Measurements from ENCODE around the gene KATNAL1.

KATNAL1 gene

GRCh38 chr13:30307194-30307970 is at the start of gene KATNAL1:
TSS of gene KATNAL1 (minus strand) at chr13:30307551. CDS start at chr13:30283777, 23,774 bp downstream.
- peak; percentile 51 for DNase-seq

- DNase-seq, result no peak
These were observed 48.5 kb upstream of the KATNAL1 start for GRCh38 chr13:30355839-30356238.

GRCh38 chr13:30355384-30355699 is 48.0 kb upstream of the KATNAL1 start:
- DNase-seq, result no peak

DNA sequence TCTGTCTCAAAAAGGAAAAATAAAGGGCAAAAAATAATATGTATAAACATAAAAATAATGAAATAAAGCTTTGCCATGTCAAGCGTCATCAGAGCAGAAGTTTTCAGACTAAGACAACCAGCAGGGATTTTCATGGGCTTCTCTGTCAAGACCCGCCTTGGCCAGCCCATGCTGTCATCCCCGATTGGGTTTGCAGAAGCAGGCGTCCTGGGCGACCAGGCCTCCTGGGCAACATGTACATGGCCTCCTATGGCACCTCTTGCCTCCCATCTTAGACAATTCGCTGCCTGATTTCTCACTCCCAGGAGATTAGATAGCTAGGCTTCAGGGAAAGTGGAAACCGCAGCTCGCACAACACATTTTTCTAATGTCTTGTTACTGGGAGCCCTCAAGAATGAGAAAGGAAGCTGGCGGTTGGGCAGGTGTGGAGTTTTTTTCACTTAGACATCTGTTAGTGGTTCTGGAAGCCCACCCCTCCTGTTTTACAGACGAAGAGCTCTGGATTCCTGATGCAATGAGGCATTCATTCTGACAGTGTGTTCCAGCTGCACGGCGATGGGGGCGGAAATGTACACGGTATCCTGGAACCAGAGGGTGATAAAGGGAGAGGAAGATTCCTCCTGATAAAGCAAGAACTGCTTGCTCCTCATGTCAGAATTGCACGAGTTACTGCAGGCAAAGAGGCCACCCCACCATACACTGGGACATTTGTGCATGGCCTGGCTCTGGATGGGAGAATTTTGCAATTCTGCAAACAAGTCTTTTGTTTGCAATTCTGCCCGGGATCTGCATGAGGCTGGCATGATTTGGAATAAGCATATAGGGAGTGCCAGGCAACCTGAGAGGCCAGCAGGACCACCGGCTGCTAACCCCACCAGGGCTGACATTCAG is 47.4 kb upstream of the KATNAL1 start:
- no peak for DNase-seq

DNA sequence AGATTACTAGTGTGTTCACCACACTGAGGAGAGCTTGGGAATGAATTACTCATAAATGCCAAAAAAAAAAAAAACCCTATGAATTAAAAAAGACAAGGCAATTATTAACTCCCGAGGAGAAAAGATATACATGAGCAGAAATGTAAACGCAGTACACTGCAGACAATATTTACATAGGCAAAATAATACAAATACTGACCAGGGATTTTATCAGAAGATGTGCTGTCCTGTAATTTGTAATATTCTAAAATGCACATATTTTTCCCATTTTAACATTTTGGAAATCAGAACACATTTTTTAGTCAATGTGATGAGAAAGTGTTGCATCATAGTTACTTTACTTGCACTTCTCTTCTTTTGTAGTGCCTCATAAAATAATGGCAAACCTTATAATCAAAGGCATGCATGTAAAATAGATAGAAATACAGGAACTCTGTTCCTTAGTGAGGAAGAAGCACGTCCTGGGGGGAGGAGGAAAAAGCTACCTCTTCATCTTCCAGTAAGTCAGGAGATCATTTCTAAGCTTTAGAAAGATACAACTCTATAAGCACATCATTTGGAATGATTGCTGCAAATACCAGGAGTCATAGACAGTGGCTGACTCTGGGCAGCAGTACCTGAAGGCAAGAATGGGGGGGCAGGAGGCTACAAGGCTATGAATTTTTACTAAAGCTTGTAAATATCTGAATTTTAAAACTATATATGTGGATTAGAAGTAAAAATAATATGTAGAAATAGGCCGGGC is 46.3 kb upstream of the KATNAL1 start:
- DNase-seq, result no peak

- no peak for DNase-seq
These were observed 45.7 kb upstream of the KATNAL1 start for GRCh38 chr13:30353060-30353459.

DNA sequence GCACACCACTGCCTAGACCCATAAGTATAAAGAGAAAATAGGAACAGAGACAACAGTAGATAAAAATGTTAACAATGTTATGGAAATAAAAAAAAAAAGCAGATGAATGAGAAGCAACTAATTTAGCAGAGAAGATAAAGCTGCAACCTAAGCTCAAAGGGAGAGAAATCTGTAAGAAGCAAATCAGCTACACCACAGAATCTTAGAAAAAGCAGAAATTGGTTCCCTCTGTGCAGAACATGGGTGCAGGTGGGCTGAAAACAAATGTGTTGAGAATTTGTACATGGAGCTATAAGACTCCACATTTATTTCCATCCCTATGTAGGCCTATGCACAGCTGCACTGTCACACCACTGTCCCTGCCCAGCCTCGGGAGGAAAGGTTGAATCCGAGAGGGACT is 44.8 kb upstream of the KATNAL1 start:
- no peak for DNase-seq

DNA sequence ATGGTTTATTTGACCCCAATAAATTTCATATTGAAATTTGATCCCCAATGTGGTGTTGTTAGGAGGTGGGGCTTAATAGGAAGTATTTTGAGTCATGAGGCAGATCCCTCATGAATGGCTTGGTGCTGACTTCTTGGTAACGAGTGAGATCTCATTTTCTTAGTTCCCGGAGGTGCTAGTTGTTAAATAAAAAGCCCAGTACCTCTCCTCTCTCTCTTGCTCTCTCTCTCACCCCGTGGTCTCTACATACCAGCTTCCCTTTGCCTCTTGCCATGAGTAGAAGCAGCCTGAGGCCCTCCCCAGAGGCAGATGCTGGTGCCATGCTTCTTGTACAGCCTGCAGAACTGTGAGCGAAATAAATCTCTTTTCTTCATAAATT is 39.4 kb upstream of the KATNAL1 start:
- DNase-seq, result no peak

GRCh38 chr13:30346153-30346788 is 38.9 kb upstream of the KATNAL1 start:
- no peak for DNase-seq

- no peak for DNase-seq
These were observed 38.2 kb upstream of the KATNAL1 start for GRCh38 chr13:30345426-30346100.

DNA sequence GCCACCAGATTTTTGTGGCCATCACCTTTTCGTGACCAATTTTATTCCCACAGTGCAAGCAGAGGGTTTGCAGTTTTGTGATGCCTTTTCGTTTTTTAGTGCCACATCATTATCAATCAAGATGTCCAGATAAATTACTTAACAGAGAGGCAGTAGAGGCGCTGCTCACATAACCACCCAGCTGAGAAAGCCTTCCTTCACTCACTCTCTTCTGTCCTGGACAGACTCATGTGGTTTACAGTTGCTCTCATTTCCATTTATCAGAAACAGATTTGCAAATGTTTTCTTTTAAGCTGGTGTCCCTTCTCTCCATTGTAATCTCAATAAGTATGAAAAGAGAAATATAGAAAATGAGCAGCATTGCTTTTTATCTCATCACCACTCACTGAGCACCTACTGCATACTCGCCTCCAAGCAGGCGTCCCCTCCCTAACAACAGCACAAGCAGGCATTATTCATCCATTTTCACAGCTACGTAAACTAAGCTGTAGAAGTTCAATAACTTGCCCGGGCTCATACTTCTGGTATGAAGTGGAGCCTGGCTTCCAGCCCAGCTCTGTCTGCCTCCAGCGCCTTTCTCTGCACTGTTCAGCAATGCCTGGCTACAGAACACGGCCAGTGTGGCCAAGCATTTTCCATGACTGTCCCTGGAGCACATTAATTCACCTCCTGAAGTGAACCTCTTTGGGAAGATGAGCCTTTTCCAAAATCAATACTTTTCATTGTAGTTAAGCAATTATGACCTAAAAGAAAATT is 34.6 kb upstream of the KATNAL1 start:
- peak; percentile 90 for DNase-seq

- peak; percentile 89 for DNase-seq
These were observed 33.2 kb upstream of the KATNAL1 start for GRCh38 chr13:30340331-30341250.

- DNase-seq, result no peak
These were observed 32.5 kb upstream of the KATNAL1 start for GRCh38 chr13:30339738-30340330.

GRCh38 chr13:30338952-30339351 is 31.6 kb upstream of the KATNAL1 start:
- no peak for DNase-seq

- peak; percentile 19 for DNase-seq
These were observed 31.0 kb upstream of the KATNAL1 start for GRCh38 chr13:30338331-30338851.

DNA sequence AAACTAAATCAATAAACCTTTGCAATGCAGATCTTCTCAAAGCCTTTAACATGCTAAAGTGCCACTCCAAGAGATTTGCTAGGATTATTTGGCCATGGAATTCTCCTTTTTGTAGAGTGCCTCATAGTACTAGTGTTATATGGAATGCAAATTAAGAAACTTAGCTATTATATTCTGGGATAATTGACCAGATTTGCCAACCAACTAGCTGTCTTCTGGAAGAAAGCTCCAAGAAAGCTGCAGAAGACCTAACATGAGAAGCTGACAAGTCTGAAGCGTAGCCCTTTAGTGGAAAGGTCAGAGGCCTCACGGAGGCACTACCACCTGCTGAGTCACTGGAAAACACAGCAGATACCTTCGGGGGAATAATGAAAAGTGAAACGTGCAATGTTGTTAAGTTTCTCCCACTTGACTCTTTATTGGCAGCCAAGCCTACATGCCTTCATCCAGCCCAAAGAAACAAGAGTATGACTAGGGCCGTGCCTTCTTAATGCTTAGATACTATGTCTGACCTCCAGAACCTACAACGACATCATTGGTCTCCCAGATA is 29.8 kb upstream of the KATNAL1 start:
- DNase-seq, result no peak

GRCh38 chr13:30334663-30335386 is 27.5 kb upstream of the KATNAL1 start:
- DNase-seq, result no peak

- DNase-seq, result no peak
These were observed 26.3 kb upstream of the KATNAL1 start for GRCh38 chr13:30333616-30334015.

Measured in HCEC 1CT (cell line).